Activated CD8-positive, alpha-beta memory T cell treated with anti-CD3 and anti-CD28 coated beads for 1 hour (primary cell): ENCODE results near the gene ISG20L2.

Experiments used
- DNase-seq, 2 donors: peaks; one replicate each; pipeline ENCODE4 v3.0.0-alpha.2; 2020; ENCODE audit warnings: low read depth in 1 of 2; ENCODE audit errors: extremely low read depth in 1 of 2

Gene ISG20L2

GRCh38 chr1:156691191-156691590 is 37.4 kb downstream of the ISG20L2 start:
- DNase-seq = no peak

- no peak for DNase-seq
Measured at GRCh38 chr1:156690675-156691036, 37.9 kb downstream of the ISG20L2 start.

GRCh38 chr1:156689953-156690674 is 38.5 kb downstream of the ISG20L2 start:
- no peak for DNase-seq

GRCh38 chr1:156689035-156689952 is 39.3 kb downstream of the ISG20L2 start:
- DNase-seq = peak; percentile 41 to 61

- no peak for DNase-seq
Measured at GRCh38 chr1:156684227-156684782, 44.3 kb downstream of the ISG20L2 start.

- DNase-seq = no peak
Measured at GRCh38 chr1:156682166-156682890, 46.2 kb downstream of the ISG20L2 start.

GRCh38 chr1:156681196-156681960 is 47.2 kb downstream of the ISG20L2 start:
- DNase-seq = no peak

- DNase-seq = no peak
Measured at GRCh38 chr1:156680056-156680455, 48.5 kb downstream of the ISG20L2 start.

- no peak for DNase-seq
Measured at GRCh38 chr1:156677616-156678596, 50.7 kb downstream of the ISG20L2 start.

GRCh38 chr1:156676820-156677615 is 51.5 kb downstream of the ISG20L2 start, which contains the start of gene NES:
Gene NES (minus strand): TSS chr1:156677407. CDS start chr1:156677264, 143 bp downstream.
- no peak for DNase-seq

GRCh38 chr1:156676114-156676819 is 52.3 kb downstream of the ISG20L2 start:
- DNase-seq = no peak

- no peak for DNase-seq
Measured at GRCh38 chr1:156675210-156676113, 53.1 kb downstream of the ISG20L2 start.

GRCh38 chr1:156673387-156674121 is 55.0 kb downstream of the ISG20L2 start:
- no peak for DNase-seq
